ENCODE results near the gene VGLL4. TPM values are rescaled to one million over a fixed set of nuclear protein-coding genes. Genes with fewer than 3 reads are reported as not detected.

Gene VGLL4
- total RNA-seq, 1 donor from 2014 or later, result 94.2 TPM

DNA sequence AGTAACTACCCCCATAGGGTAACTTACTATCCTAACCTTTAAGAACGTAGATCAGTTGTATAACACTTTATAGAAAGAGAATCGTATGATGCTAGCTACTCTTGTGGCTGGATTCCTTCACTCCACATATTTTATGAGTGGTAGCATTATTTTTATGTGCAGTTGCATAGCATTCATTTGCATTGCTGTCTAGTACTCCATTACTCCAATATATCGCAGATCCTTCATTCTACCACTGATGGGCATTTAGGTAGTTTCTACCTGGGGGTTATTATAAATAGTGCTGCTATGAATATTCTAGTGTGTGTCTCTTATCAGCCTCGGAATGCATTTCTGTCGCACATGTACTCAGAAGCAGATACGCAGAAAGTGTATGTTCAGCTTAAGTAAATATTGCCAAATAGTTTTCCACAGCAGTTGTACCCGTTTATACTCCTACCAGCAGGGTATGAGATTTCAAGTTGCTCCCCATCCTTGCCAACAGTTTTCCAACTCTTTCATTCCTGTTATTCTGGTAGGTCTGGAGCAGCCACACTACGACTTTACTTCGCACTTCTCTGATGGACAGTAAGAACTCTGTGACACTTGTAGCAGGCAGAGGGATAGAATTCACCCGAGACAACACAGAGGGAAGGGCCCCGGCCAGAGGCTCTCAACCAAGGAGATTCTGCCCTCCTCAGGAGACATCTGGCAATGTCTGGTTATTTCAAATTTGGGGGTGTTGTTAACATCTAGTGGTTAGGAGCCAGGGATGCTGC is 9.8 kb upstream of the VGLL4 start:
- no peak for DNase-seq (ENCODE audit: low spot score)

DNA sequence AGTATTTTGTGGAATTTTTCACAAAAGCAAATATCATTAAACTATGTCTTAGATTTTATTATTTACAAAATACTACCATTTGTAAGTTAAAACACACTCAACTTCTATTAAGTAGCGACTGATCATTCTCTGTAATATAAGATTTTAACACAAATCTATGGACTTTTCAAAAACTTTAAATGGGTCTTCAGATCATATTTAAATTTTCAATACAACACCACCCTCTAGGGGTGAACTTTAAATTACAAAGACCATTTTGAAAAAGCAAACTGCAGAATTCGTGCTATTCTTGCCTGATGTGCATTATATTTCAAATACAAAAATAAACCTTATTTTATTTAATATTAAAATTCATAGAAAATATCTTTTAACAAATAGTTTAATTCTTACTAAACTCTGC is 8.2 kb upstream of the VGLL4 start:
- no peak for DNase-seq (ENCODE audit: low spot score)

DNA sequence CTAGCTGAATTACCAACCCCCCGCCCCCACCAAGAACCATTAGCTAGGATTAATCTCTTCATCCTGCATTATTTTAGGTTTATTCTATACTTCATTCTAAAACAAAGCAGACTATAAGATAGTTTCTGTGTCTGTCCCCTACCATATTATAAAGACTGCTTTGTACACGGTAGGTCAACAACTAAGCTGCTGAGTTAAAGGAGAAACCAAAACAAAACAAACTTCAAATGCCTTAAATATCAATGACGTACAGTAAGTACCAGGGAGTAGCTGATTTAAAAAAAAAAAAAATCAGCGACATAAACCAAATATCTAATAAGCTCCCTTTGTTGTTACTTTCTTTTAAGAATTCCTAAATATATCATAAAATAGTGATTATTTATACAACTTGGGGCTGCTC is 7.8 kb upstream of the VGLL4 start:
- no peak for DNase-seq (ENCODE audit: low spot score)

DNA sequence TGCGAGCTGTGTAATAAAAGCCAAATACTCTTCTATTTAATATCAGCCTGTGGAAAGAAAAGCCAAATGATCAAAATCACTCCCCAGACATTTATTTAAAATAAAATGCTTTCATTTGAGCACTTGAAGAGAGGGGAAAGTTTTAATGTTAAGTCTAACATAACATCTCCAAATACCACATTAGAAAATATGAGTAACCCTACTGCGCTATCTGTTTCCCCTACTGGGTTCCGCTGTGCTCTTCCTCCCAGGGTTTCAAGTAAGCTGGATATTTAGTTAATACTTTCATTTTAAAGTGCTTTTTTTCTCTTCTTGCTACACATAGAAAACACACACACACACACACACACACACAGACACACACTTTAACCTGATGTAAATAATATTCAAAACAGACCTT is 6.7 kb upstream of the VGLL4 start:
- DNase-seq (ENCODE audit: low spot score), result no peak

- DNase-seq (ENCODE audit: low spot score), result no peak
These were observed 5.0 kb upstream of the VGLL4 start for GRCh38 chr3:11648735-11649134.

GRCh38 chr3:11643201-11643603 is 513 bp downstream of the VGLL4 start:
- DNase-seq (ENCODE audit: low spot score), result no peak

- peak; percentile 58 for DNase-seq (ENCODE audit: low spot score)
These were observed 1.1 kb downstream of the VGLL4 start for GRCh38 chr3:11642431-11643191.

GRCh38 chr3:11641683-11642430 is 1.9 kb downstream of the VGLL4 start:
- no peak for DNase-seq (ENCODE audit: low spot score)

DNA sequence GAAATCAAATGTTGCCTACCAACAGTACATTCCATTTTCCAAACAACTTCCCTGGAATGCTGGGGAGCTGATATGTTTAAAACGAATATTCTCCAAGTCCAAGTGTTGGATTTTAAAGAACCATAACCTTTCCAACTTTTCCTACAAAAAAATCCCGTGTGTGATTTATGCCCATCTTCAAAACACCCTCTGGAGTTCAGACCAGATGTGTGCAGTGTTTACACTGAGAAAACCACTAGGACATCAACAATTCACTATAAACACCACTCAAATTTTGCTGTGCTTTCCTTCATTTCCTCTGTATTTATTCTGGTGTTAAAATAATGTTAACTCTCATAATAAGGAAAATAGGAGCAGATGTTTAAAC is 2.4 kb downstream of the VGLL4 start:
- DNase-seq (ENCODE audit: low spot score), result no peak

DNA sequence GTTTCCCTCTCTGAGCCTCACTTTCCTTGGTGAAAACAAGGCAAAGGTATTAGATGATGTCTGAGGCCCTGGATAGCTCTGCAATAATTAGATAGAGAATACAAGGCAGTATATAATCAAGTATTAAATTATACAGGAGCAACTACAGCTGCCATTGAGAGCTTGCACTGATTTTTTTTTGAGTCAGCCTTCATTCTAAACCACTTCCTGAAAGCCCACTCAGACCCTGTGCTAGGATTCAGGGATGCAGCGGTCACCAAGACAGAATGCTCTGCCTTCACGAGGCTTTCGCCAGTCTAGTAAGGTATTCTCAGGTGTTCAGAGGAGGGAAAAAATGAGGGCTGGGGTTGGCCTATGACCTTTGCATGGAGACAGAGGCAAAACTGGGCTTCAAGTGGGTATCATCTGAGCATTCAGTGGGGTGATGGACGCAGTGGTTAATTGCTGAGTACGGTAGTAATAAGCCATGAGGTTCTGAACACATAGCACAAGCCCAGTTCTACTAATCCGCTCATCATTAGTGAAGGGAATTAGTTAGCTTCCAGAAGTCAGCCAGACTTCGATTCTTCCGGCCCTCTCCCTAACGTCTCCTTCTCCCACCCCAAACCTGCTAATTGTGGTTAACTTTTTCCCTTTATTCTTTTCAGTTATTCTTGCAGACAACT is 3.6 kb downstream of the VGLL4 start:
- no peak for DNase-seq (ENCODE audit: low spot score)

DNA sequence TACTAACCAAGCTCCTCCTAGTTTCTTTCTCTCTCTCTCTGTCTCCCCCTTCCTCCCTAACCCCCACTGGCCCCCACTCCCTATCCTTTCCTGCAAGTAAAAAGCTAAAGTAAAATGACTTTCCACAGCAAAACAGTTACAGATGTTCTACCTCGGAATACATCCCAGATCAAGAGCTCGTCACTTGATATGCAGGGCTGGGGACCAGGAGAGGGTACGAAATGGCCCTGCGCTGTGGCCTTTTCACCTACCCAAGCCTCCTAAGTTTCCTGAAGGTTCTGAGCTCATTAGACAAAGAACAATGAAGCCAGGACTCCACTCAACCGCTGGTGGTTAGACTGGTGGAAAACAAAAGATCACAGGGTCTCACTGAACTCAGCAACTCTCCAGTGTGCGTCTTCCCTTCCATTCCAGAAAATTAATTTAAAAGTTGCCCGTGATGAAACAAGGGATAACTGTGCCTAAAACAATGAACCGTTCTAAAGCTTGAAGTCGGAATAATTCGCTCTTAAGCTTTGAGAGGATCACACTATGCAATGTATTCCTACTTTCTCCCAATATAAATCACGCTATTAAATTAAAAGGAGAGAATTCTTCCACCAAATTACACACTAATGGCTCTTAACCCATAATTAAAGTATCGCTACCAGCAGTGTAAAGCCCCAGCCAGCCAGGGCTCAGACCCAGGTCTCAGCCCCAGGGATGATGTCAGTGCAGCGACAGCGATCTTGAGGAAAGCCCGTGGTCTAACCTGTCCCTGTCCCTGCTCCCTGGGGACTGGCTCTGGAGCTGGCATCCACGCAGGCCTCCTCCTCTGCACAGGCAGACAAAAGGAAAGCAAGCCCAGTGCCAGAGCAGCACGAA is 5.0 kb downstream of the VGLL4 start:
- DNase-seq (ENCODE audit: low spot score), result no peak

GRCh38 chr3:11637901-11638458 is 5.7 kb downstream of the VGLL4 start:
- no peak for DNase-seq (ENCODE audit: low spot score)

DNA sequence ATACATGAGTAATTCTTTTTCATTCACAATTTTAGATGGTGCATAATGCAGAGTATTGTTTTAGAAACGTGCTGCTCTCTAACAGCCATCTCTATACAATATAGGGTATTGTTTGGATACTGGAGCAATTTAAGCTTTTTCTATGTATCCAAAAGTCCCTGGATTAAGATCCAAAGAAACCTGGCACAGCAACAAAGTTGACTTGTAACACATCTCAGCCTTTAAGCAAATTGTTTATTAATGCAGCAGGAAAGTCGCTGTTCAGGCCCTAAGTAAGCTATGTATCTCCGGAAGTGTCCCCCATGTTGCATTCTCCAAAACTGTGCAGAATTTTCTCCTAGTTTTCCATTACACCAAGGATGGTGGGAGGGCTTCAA is 7.3 kb downstream of the VGLL4 start:
- no peak for DNase-seq (ENCODE audit: low spot score)

DNA sequence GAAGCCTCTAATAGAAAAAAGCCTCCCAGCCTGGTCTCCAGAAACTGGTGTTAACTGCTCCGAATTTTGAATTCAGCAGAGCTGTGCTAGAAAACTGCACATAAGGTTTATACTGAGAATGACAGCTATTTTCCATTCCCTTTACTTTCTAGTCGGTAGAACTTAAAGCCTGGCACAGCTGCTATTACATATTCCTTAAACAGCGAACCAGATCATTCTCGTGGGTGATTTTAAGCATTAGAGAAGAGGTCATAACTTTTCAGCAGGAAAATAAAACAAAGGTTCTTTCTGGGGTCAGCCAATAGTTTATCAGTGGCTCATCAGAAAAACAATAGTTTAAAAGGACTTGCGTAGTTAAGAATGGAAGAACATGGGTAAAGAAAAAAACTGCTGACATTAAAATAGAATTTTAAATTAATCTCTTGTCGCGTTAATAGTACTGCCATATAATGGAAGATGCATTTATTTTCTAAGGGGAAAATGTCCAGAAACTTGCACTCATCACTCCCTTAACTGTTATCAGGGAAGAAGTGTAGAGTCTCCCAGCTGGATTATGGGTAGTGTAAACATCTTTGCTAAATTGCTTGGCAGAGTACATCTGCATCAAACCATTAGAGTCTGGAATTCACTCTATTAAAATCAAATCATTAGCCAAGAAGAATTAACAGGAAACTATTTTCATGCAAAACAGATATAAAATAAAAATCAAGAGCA is 7.9 kb downstream of the VGLL4 start:
- DNase-seq (ENCODE audit: low spot score), result no peak

- DNase-seq (ENCODE audit: low spot score), result no peak
These were observed 8.6 kb downstream of the VGLL4 start for GRCh38 chr3:11634974-11635612.

DNA sequence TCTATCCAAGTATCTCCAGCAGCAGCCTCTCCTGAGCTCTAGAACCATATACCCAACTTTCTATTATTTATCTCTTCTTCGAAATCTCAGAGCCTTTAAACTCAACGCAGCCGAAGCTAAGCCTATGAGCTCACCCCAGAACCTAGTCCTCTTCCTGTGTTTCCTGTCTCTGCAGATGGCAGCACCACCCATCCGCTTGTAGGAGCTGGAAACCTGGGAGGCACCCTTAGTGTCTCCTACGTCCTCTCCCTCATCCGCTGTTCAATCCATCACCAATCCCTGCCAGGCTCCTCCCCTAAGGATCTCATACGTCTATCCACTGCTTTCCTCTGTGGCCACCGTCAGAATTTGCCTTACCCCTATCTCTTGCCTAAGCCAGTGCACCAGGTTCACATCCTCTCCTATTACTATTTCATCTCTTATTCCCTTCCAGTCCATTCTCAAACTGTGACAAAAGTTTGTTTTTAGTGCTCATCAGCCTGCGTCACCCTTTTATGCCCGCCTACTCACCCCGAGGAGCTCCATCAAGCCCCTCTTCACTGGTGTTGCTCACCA is 9.6 kb downstream of the VGLL4 start:
- no peak for DNase-seq (ENCODE audit: low spot score)

DNA sequence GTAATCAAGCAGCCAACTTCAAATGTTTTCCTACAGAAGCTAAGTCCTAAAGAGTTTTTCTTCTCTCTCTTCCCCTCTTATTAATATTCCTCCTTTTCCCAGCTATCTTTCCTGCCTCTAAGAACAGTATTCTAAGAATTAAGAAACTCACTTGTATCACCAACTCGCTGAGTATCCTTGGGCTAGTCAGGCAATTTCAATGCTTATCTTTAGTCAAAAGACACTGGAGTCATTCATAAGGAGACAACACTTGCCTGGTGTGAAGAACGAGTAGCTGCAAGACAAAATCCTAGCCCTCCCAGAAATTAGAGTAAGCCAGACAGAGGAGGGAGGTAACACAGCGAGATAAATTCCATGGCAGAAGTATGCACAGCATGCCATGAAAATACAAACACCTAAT is 10.7 kb downstream of the VGLL4 start:
- no peak for DNase-seq (ENCODE audit: low spot score)

GRCh38 chr3:11632564-11632963 is 11.2 kb downstream of the VGLL4 start:
- DNase-seq (ENCODE audit: low spot score), result no peak

DNA sequence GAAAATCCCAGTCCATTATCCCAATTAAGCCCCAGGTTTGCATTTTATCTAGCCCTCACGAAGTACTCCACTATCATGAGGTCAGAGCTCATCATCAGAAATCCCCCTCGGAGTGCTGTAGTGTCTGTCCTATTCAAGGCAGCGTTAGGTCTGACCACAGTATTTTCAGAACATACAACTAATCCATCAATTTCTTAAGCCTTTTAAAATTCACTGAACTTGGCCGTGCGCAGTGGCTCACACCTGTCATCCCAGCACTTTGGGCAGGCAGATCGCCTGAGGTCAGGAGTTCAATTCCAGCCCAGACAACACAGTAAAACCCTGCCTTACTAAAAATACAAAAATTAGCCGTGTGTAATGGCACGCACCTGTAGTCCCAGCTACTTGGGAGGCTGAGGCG is 11.9 kb downstream of the VGLL4 start:
- no peak for DNase-seq (ENCODE audit: low spot score)

Data from mucosa of gallbladder (tissue), 1 donor.